Measurements from ENCODE around the gene BMS1. TPM values are rescaled to one million over a fixed set of nuclear protein-coding genes. Genes with fewer than 3 reads are reported as not detected.
"Not testable (repeated sequence)": the region's sequence is repeated elsewhere in the genome, so short reads cannot be mapped to it uniquely, and the experiment has no call there.

The BMS1 gene
- total RNA-seq, 1 experiment from 2014 or later: 28.1 TPM

GRCh38 chr10:42809676-42810075, 27.1 kb downstream of the BMS1 start:
- CTCF ChIA-PET: no interaction called here
- H3K36me3 Mint-ChIP-seq (ENCODE audit: insufficient read depth, unreplicated experiment): peaks cover 98% of the 10 kb centered on the region
- H3K9me3 Mint-ChIP-seq (ENCODE audit: unreplicated experiment): peaks cover 18% of the 10 kb centered on the region
- H3K27me3 Mint-ChIP-seq (ENCODE audit: insufficient read depth, unreplicated experiment): no peaks in the 10 kb centered on the region
- POLR2A ChIA-PET: no interaction called here
- no TSS peak for BruUV-seq (replicated peaks)
- DNase-seq (ENCODE audit: unreplicated experiment): no peak
- H3K27ac Mint-ChIP-seq (ENCODE audit: low read depth, unreplicated experiment): peak overlapping the region; percentile 1
- intact Hi-C loops (cut with micrococcal nuclease): no loop called here
- H3K4me1 Mint-ChIP-seq (ENCODE audit: insufficient read depth, unreplicated experiment): peaks cover 5% of the 10 kb centered on the region
- TF ChIP-seq, protein P1, sequence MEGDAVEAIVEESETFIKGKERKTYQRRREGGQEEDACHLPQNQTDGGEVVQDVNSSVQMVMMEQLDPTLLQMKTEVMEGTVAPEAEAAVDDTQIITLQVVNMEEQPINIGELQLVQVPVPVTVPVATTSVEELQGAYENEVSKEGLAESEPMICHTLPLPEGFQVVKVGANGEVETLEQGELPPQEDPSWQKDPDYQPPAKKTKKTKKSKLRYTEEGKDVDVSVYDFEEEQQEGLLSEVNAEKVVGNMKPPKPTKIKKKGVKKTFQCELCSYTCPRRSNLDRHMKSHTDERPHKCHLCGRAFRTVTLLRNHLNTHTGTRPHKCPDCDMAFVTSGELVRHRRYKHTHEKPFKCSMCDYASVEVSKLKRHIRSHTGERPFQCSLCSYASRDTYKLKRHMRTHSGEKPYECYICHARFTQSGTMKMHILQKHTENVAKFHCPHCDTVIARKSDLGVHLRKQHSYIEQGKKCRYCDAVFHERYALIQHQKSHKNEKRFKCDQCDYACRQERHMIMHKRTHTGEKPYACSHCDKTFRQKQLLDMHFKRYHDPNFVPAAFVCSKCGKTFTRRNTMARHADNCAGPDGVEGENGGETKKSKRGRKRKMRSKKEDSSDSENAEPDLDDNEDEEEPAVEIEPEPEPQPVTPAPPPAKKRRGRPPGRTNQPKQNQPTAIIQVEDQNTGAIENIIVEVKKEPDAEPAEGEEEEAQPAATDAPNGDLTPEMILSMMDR (IDR thresholded peaks at IDR 0.05; ENCODE audit: unreplicated experiment): no peak
- H3K4me3 Mint-ChIP-seq (ENCODE audit: unreplicated experiment): no peak overlapping the region

- no TSS peak for BruUV-seq (replicated peaks)
- Mint-ChIP-seq H3K27ac (ENCODE audit: low read depth, unreplicated experiment) (no peak overlapping the region), H3K4me1 (ENCODE audit: insufficient read depth, unreplicated experiment) (peaks cover 5% of the 10 kb centered on the region), H3K36me3 (ENCODE audit: insufficient read depth, unreplicated experiment) (peaks cover 97% of the 10 kb centered on the region), H3K4me3 (ENCODE audit: unreplicated experiment) (no peak overlapping the region), H3K9me3 (ENCODE audit: unreplicated experiment) (peaks cover 19% of the 10 kb centered on the region), H3K27me3 (ENCODE audit: insufficient read depth, unreplicated experiment) (no peaks in the 10 kb centered on the region)
- POLR2A ChIA-PET: interaction anchor here (0.9 kb wide), 1 partner anchor 30 kb away, joined by 4 read pairs; the partner anchor contains the start of gene BMS1
- TF ChIP-seq, protein P1 (IDR thresholded peaks at IDR 0.05; ENCODE audit: unreplicated experiment): no peak
- intact Hi-C loops (cut with micrococcal nuclease): no loop called here
- DNase-seq (ENCODE audit: unreplicated experiment): no peak
- CTCF ChIA-PET: no interaction called here
Observed at GRCh38 chr10:42812028-42812427, 29.4 kb downstream of the BMS1 start.

DNA sequence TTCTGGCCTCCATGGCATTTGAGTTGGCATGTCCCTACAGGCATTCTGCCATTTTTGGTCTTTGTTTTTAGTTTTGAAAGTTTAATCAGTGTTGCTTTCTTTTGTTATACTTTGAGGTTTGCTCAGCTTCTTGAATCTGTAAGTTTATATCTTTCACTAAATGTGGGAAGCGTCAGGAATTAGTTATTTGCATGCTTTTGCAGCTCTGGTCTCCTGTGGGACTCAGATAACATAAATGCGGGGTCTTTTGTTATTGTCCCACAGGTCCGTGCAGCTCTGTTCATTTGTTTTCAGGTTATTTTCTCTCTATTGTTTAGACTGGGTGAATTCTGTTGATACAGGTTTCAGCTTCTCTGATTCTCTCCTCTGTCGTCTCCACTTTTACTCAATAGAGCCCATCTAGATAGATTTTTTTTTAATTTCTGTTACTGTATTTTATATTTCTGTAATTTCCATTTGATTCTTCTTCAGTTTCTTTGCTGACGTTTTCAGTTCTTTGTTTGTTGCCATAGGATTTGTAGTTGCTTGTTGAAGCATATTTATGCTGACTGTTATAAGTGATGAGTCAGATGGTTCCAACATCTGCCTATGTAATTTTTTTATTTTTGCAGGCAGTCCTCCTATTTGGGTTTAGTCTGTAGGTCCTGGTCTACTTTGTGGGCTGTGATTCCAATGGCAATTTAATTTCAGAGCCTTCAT, 31.5 kb downstream of the BMS1 start:
- DNase-seq (ENCODE audit: unreplicated experiment); CTCF ChIA-PET; H3K4me3 Mint-ChIP-seq (ENCODE audit: unreplicated experiment); BruUV-seq (replicated peaks); POLR2A ChIA-PET; H3K27me3 Mint-ChIP-seq (ENCODE audit: insufficient read depth, unreplicated experiment); H3K4me1 Mint-ChIP-seq (ENCODE audit: insufficient read depth, unreplicated experiment); intact Hi-C loops (cut with micrococcal nuclease): not testable (repeated sequence)
- Mint-ChIP-seq H3K9me3 (ENCODE audit: unreplicated experiment) (peaks cover 19% of the 10 kb centered on the region), H3K36me3 (ENCODE audit: insufficient read depth, unreplicated experiment) (peaks cover 99% of the 10 kb centered on the region), H3K27ac (ENCODE audit: low read depth, unreplicated experiment) (peak overlapping the region; percentile 46)

DNA sequence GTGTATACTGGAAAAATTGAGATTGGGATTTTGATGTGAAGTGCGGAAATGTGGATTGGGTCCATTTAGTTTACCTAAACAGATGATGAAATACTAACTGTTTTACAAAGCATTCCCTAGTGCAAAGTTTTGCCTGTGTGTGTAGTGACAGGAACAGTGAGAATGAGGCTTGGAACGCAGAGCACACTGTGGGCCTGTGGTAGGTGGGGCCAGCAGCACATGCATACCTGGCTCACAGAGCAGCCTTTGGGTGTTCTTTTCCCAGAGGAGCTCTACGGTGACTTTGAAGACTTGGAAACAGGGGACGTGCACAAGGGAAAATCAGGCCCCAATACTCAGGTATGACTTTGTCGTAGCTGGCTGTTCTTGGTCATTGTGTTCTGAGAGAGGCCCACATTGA, 33.7 kb downstream of the BMS1 start:
- H3K27me3 Mint-ChIP-seq (ENCODE audit: insufficient read depth, unreplicated experiment); DNase-seq (ENCODE audit: unreplicated experiment); BruUV-seq (replicated peaks); H3K27ac Mint-ChIP-seq (ENCODE audit: low read depth, unreplicated experiment); POLR2A ChIA-PET; H3K4me3 Mint-ChIP-seq (ENCODE audit: unreplicated experiment); CTCF ChIA-PET; H3K4me1 Mint-ChIP-seq (ENCODE audit: insufficient read depth, unreplicated experiment); intact Hi-C loops (cut with micrococcal nuclease): not testable (repeated sequence)
- Mint-ChIP-seq H3K9me3 (ENCODE audit: unreplicated experiment) (peaks cover 19% of the 10 kb centered on the region), H3K36me3 (ENCODE audit: insufficient read depth, unreplicated experiment) (peaks cover 97% of the 10 kb centered on the region)

DNA sequence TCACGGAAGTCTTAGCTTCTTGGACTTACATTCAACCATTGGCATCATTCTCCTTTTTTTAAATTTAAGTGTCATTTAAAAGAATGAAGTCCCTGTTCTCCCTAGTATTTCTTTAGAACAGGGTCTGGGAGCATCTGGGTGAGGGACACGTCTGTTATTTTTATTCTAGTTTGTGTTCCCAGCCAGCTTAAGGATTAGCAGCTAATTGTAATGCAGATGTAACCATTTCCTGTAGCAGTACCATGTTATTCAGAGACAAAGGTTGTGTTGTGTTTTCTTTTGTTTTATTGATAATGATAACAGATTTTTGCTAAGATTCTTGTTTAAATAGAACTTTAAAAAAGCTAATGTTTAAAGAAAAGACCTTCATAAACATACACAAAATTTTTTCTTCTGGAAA, 34.3 kb downstream of the BMS1 start:
- peaks cover 97% of the 10 kb centered on the region for H3K36me3 Mint-ChIP-seq (ENCODE audit: insufficient read depth, unreplicated experiment)
- TF ChIP-seq, protein P1 (IDR thresholded peaks at IDR 0.05; ENCODE audit: unreplicated experiment): no peak
- BruUV-seq (replicated peaks): no TSS peak
- H3K4me1 Mint-ChIP-seq (ENCODE audit: insufficient read depth, unreplicated experiment): peaks cover 5% of the 10 kb centered on the region
- H3K27ac Mint-ChIP-seq (ENCODE audit: low read depth, unreplicated experiment): no peak overlapping the region
- H3K9me3 Mint-ChIP-seq (ENCODE audit: unreplicated experiment): peaks cover 19% of the 10 kb centered on the region
- intact Hi-C loops (cut with micrococcal nuclease): no loop called here
- DNase-seq (ENCODE audit: unreplicated experiment): no peak
- ChIA-PET POLR2A (interaction anchor here (0.7 kb wide), 1 partner anchor 10 kb away, joined by 4 read pairs; no protein-coding TSS in a partner anchor), CTCF (no interaction called here)
- H3K27me3 Mint-ChIP-seq (ENCODE audit: insufficient read depth, unreplicated experiment): no peaks in the 10 kb centered on the region
- no peak overlapping the region for H3K4me3 Mint-ChIP-seq (ENCODE audit: unreplicated experiment)

GRCh38 chr10:42817417-42817816, 34.8 kb downstream of the BMS1 start:
- ChIA-PET POLR2A (interaction anchor here (0.7 kb wide), 1 partner anchor 10 kb away, joined by 4 read pairs; no protein-coding TSS in a partner anchor), CTCF (interaction anchor here (0.6 kb wide), 1 partner anchor 627 kb away, joined by 3 read pairs; no protein-coding TSS in a partner anchor)
- H3K4me3 Mint-ChIP-seq (ENCODE audit: unreplicated experiment); BruUV-seq (replicated peaks); DNase-seq (ENCODE audit: unreplicated experiment); H3K4me1 Mint-ChIP-seq (ENCODE audit: insufficient read depth, unreplicated experiment); intact Hi-C loops (cut with micrococcal nuclease); H3K27me3 Mint-ChIP-seq (ENCODE audit: insufficient read depth, unreplicated experiment); H3K27ac Mint-ChIP-seq (ENCODE audit: low read depth, unreplicated experiment): not testable (repeated sequence)
- Mint-ChIP-seq H3K36me3 (ENCODE audit: insufficient read depth, unreplicated experiment) (peaks cover 97% of the 10 kb centered on the region), H3K9me3 (ENCODE audit: unreplicated experiment) (peaks cover 19% of the 10 kb centered on the region)

GRCh38 chr10:42826759-42827158, 44.2 kb downstream of the BMS1 start:
- Mint-ChIP-seq H3K36me3 (ENCODE audit: insufficient read depth, unreplicated experiment) (peaks cover 90% of the 10 kb centered on the region), H3K4me1 (ENCODE audit: insufficient read depth, unreplicated experiment) (peaks cover 13% of the 10 kb centered on the region)
- CTCF ChIA-PET: interaction anchor here (0.7 kb wide), 1 partner anchor 275 kb away, joined by 3 read pairs; no protein-coding TSS in a partner anchor
- H3K27ac Mint-ChIP-seq (ENCODE audit: low read depth, unreplicated experiment); POLR2A ChIA-PET; H3K9me3 Mint-ChIP-seq (ENCODE audit: unreplicated experiment); intact Hi-C loops (cut with micrococcal nuclease); H3K4me3 Mint-ChIP-seq (ENCODE audit: unreplicated experiment); H3K27me3 Mint-ChIP-seq (ENCODE audit: insufficient read depth, unreplicated experiment); BruUV-seq (replicated peaks); DNase-seq (ENCODE audit: unreplicated experiment): not testable (repeated sequence)
